GM21786 (cell line): Measurements from ENCODE around the gene BIVM.

Experiments
- ATAC-seq: cut with Tn5 transposase; IDR thresholded peaks from one replicate; pipeline ENCODE4 v1.9.1; 2021; ENCODE audit not compliant: unreplicated experiment

Gene BIVM

GRCh38 chr13:102879793-102880499 is 81.0 kb downstream of the BIVM start:
- ATAC-seq = no peak

GRCh38 chr13:102881819-102882686 is 83.1 kb downstream of the BIVM start:
- ATAC-seq = no peak
